ENCODE data around the gene AGBL4.

The AGBL4 gene

DNA sequence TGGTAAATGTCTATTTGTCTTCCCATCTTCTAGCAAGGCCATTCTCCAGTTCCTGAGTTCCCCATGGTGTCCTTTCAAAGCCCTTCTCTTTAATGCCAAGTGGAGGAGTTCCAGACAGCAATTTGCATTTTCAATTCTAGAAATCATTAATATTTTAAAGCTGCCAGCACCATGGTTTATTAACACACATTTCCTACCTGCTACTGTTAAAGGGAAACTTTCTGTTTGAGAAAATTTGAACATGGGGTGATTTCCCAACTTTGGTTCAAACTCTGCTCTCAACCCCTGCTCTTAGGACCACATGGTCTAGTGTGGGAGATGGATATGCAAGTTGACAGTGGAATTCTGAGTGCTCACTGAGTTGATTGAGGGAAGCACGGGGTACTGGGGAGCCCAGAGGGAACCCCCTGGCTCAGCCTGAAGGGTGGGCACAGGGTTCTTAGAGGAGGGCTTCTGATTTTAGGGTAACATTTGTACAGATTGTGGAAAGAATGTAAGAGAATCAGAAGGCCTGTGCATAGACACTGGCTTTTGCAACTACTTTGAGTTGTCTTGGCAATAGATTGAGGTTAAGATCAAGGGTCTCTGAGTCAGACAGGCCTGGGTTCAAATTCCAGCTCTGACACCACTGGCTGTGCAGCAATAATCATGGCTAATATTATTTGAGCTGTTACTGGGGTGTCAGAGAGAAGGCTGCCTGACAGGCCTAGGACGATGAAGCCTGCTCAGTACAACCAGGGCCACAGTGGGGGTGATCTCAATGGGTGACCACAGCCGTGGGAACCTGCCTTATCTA is 1344.8 kb downstream of the AGBL4 start:
- Histone ChIP-seq H3K27ac (peak overlapping the region; percentile 9 to 76), H3K4me3 (no peak overlapping the region), H3K4me1 (peaks cover 0 to 52% (median 36%) of the 10 kb centered on the region in 4 donors), H3K9me3 (no peaks in the 10 kb centered on the region), H3K27me3 (no peaks in the 10 kb centered on the region), H3K36me3 (no peaks in the 10 kb centered on the region)
- DNase-seq, result peak in 1 of 2 donors; percentile 32
- intact Hi-C loops (cut with DNase I; ENCODE audit: low total_unique reads), result loop anchor here (5.0 kb wide), 1 partner anchor 138 kb away; no protein-coding TSS in a partner anchor
- no peak for TF ChIP-seq CTCF (IDR thresholded peaks at IDR 0.05)

DNA sequence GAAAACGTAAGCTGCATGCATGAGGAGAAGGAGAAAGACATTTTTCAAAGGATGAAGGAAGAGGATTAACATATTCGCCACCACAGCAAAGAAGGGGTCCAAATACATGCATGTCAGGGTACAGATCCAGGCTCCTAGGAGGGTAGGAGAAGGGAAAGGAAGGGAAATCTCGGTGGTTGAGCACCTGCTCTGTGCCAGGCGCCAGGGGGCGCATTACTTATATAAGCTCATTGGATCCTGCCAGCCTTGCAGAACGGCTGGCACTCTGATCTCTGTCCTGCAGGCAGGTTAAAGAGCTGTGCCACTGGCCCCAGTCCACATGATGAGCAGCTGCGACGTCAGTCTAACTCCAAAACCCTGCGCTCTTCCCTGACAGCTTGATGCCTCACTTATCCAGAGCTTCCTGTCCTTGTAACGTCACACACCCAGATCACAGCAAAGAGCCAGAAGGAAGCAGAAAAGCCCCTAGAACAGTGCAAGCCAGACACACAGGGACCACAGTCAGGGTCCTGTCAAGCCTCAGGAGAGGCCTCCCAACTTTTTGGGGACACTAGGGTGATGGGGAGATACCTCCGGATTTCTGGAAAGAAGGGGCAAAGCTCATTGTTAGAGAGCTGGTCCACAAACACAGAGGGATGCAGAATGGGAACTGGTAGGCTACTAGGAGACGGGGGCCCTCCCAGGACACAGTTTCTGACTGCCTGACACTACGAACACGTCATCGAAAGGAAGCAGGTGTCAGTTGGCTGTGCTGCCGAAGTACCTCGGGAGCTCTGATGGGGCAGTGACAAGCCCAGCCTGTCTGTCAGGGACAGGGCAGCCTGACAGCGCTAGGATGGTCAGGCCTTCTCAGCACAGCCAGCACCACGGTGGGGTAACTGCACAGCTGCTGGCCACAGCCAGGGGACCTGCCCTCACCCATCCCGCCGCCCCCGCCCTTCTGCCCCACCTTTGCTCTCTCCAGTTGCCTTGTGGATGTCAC is 1346.2 kb downstream of the AGBL4 start:
- Histone ChIP-seq H3K4me3 (no peak overlapping the region), H3K36me3 (no peaks in the 10 kb centered on the region), H3K27me3 (no peaks in the 10 kb centered on the region), H3K4me1 (peaks cover 0 to 38% (median 27%) of the 10 kb centered on the region in 4 donors), H3K27ac (no peak overlapping the region), H3K9me3 (no peaks in the 10 kb centered on the region)
- peak; percentile 67 to 75 for TF ChIP-seq CTCF (IDR thresholded peaks at IDR 0.05)
- intact Hi-C loops (cut with DNase I; ENCODE audit: low total_unique reads), result loop anchor here (2.0 to 5.0 kb wide), 2 partner anchors 19 to 140 kb away; no protein-coding TSS in a partner anchor
- DNase-seq, result peak in 1 of 2 donors; percentile 68

DNA sequence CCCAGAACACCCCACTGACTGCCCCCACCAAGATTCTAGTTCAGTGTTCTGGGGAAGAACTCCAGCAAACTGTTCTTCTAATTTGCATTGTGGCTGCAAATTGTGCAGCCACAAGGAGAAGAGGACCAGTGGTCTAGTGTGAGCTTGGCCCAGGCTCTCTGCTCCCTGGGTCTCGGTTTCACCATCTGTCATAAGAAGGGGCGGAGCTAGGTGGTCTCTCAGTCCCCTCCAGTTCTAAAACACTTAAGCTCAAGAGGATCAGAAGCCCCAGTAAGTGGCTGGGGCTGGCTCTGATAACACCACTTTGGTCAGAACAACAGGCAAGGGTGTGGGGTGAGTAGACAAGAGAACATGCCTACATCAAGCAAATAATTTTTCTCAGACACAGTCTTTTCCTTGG is 1346.9 kb downstream of the AGBL4 start:
- Histone ChIP-seq H3K4me1 (peaks cover 0 to 31% (median 24%) of the 10 kb centered on the region in 4 donors), H3K4me3 (no peak overlapping the region), H3K9me3 (no peaks in the 10 kb centered on the region), H3K27me3 (no peaks in the 10 kb centered on the region), H3K36me3 (no peaks in the 10 kb centered on the region), H3K27ac (no peak overlapping the region)
- intact Hi-C loops (cut with DNase I; ENCODE audit: low total_unique reads), result loop anchor here (2.0 to 5.0 kb wide), 2 partner anchors 20 to 140 kb away; no protein-coding TSS in a partner anchor
- TF ChIP-seq CTCF (IDR thresholded peaks at IDR 0.05), result no peak
- DNase-seq, result no peak

DNA sequence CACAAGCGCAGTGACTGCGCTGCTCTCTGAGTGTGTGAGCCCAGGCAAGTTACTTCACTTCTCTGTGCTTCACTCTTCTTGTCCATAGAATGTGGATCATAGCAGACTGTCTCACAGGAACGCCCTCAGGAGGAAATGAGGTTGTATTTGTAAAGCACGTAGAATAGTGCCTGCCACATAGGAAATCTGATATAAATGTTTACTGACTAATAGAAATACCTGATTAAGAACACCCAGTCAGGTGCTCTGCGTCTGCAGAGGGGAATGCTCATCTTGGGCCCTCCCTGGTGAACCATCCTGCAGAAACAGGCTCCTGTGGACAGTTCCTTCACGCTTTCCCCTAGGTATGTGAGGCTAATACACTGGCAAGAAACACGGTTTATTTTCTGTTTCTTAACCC is 1347.4 kb downstream of the AGBL4 start:
- TF ChIP-seq CTCF (IDR thresholded peaks at IDR 0.05), result no peak
- no peak overlapping the region for H3K4me3 ChIP-seq
- no peak overlapping the region for H3K27ac ChIP-seq
- H3K9me3 ChIP-seq, result no peaks in the 10 kb centered on the region
- no peaks in the 10 kb centered on the region for H3K27me3 ChIP-seq
- intact Hi-C loops (cut with DNase I; ENCODE audit: low total_unique reads), result loop anchor here (2.0 to 5.0 kb wide), 2 partner anchors 20 to 141 kb away; no protein-coding TSS in a partner anchor
- no peaks in the 10 kb centered on the region for H3K36me3 ChIP-seq
- DNase-seq, result no peak
- H3K4me1 ChIP-seq, result peaks cover 0 to 26% (median 20%) of the 10 kb centered on the region in 4 donors

- Histone ChIP-seq H3K4me1 (peaks cover 0 to 15% (median 10%) of the 10 kb centered on the region in 4 donors), H3K27me3 (no peaks in the 10 kb centered on the region), H3K36me3 (no peaks in the 10 kb centered on the region), H3K27ac (no peak overlapping the region), H3K4me3 (no peak overlapping the region), H3K9me3 (no peaks in the 10 kb centered on the region)
- DNase-seq, result no peak
- intact Hi-C loops (cut with DNase I; ENCODE audit: low total_unique reads), result loop anchor here (5.0 kb wide), 1 partner anchor 142 kb away; no protein-coding TSS in a partner anchor
- no peak for TF ChIP-seq CTCF (IDR thresholded peaks at IDR 0.05)
Measured at GRCh38 chr1:48675251-48675650, 1348.5 kb downstream of the AGBL4 start.
